HepG2 (cell line): Measurements from ENCODE around the gene LEPR. TPM values are rescaled to one million over a fixed set of nuclear protein-coding genes. Genes with fewer than 3 reads are reported as not detected.
A peak's percentile ranks its signal among the peaks of the same experiment; 100 is the strongest.

ENCODE experiments used
- FLYWCH1 ChIP-seq: sonication (generic); formaldehyde crosslinking; IDR thresholded peaks from 2 replicates; pipeline ENCODE4 v1.8.1; 2023; ENCODE audit warnings: mild to moderate bottlenecking, missing genetic modification reagents
- KMT2A ChIP-seq: sonication (generic); formaldehyde crosslinking; IDR thresholded peaks from 2 replicates; pipeline ENCODE4 v1.4.0; 2020; ENCODE audit warnings: missing genetic modification reagents
- MAFF ChIP-seq: IDR thresholded peaks from 2 replicates; pipeline ENCODE4 v1.6.1; 2011; ENCODE audit warnings: low read depth, low read length, improper control_type of control experiment
- MEIS2 ChIP-seq: sonication (generic); formaldehyde crosslinking; IDR thresholded peaks from 2 replicates; pipeline ENCODE4 v1.9.0; 2021; ENCODE audit warnings: mild to moderate bottlenecking, missing genetic modification reagents
- MIXL1 ChIP-seq: IDR thresholded peaks from 2 replicates; pipeline ENCODE4 v1.6.1; 2016
- MXD4 ChIP-seq: IDR thresholded peaks from 2 replicates; pipeline ENCODE4 v1.6.1; 2016; ENCODE audit warnings: mild to moderate bottlenecking, missing biosample characterization, missing genetic modification reagents
- NFRKB ChIP-seq: fragments of 450-650 bp; IDR thresholded peaks from 2 replicates; pipeline ENCODE4 v1.6.1; 2017
- NR2F6 ChIP-seq, 2 experiments: IDR thresholded peaks; 2 replicates each; pipeline ENCODE4 v1.6.1; 2016; ENCODE audit warnings: antibody characterized with exemption in 1 of 2, mild to moderate bottlenecking in 1 of 2
- REXO4 ChIP-seq: sonication (generic); formaldehyde crosslinking; IDR thresholded peaks from 2 replicates; pipeline ENCODE4 v1.8.0; 2022; ENCODE audit warnings: missing genetic modification reagents, mild to moderate bottlenecking, borderline replicate concordance
- RORA ChIP-seq: sonication (generic); formaldehyde crosslinking; IDR thresholded peaks from 2 replicates; pipeline ENCODE4 v1.5.0; 2020; ENCODE audit warnings: mild to moderate bottlenecking, missing genetic modification reagents, moderate library complexity
- SAFB2 ChIP-seq: sonication (generic); formaldehyde crosslinking; IDR thresholded peaks from 2 replicates; pipeline ENCODE4 v1.5.1; 2020; ENCODE audit warnings: missing genetic modification reagents, low read depth, mild to moderate bottlenecking, borderline replicate concordance
- SMAD1 ChIP-seq: sonication (generic); formaldehyde crosslinking; IDR thresholded peaks from 2 replicates; pipeline ENCODE4 v1.4.0; 2020; ENCODE audit warnings: missing genetic modification reagents, low read depth, mild to moderate bottlenecking, borderline replicate concordance
- SMAD3 ChIP-seq: sonication (generic); formaldehyde crosslinking; IDR thresholded peaks from 2 replicates; pipeline ENCODE4 v1.4.0; 2020; ENCODE audit warnings: missing genetic modification reagents
- TP53 ChIP-seq: sonication (generic); formaldehyde crosslinking; conservative IDR thresholded peaks from 2 replicates; pipeline ENCODE4 v1.4.0; 2020; ENCODE audit warnings: missing genetic modification reagents
- U2AF2 ChIP-seq: fragments of 200-400 bp; formaldehyde crosslinking; IDR thresholded peaks from 2 replicates; pipeline ENCODE4 v1.6.1; 2017; ENCODE audit warnings: low read depth, mild to moderate bottlenecking, low read length
- ZFP36L2 ChIP-seq: sonication (generic); formaldehyde crosslinking; IDR thresholded peaks from 2 replicates; pipeline ENCODE4 v1.4.0; 2020; ENCODE audit warnings: missing genetic modification reagents
- ZNF10 ChIP-seq: sonication (generic); formaldehyde crosslinking; IDR thresholded peaks from 2 replicates; pipeline ENCODE4 v1.4.0; 2020; ENCODE audit warnings: mild to moderate bottlenecking, low read depth, missing genetic modification reagents, borderline replicate concordance
- ZNF101 ChIP-seq: sonication (generic); formaldehyde crosslinking; IDR thresholded peaks from 2 replicates; pipeline ENCODE4 v1.4.0; 2020; ENCODE audit warnings: mild to moderate bottlenecking, low read depth, missing genetic modification reagents, borderline replicate concordance
- ZNF180 ChIP-seq: sonication (generic); formaldehyde crosslinking; IDR thresholded peaks from 2 replicates; pipeline ENCODE4 v1.4.0; 2020; ENCODE audit warnings: low read depth, missing genetic modification reagents, borderline replicate concordance
- ZSCAN31 ChIP-seq: sonication (generic); formaldehyde crosslinking; IDR thresholded peaks from 2 replicates; pipeline ENCODE4 v1.5.0; 2020; ENCODE audit warnings: low read depth, mild to moderate bottlenecking, missing genetic modification reagents
- polyA plus RNA-seq, 8 experiments: library from polyadenylated mRNA; depleted of rRNA in 3 of 8; stranded (reverse) in 7 of 8; unstranded in 1 of 8; fragments of >200 nt; fragmentation: Illumina TruSeq in 4 of 8; extraction: Trizol in 4 of 8; gene quantifications; 2 replicates each; pipeline versions ENCODE4 v1.2.1 to v1.2.3, GENCODE V29; 2011 to 2016; ENCODE audit warnings: low read depth in 4 of 8, missing spikeins in 1 of 8, mixed read lengths in 1 of 8; ENCODE audit not compliant: insufficient read depth in 1 of 8
- total RNA-seq, 5 experiments: library from RNA; depleted of rRNA; stranded (reverse); fragments of >200 nt; fragmentation: Illumina TruSeq; extraction: Trizol; gene quantifications; 2 replicates each; pipeline ENCODE4 v1.2.3, GENCODE V29; 2016; ENCODE audit warnings: low read depth in 1 of 5
- TF ChIP-seq, protein P1 (sequence below): sonication (generic); formaldehyde crosslinking; IDR thresholded peaks from 2 replicates; pipeline ENCODE4 v1.8.1; 2022; ENCODE audit warnings: low read depth, mild to moderate bottlenecking, missing genetic modification reagents
- TF ChIP-seq, protein P2 (sequence below): sonication (generic); formaldehyde crosslinking; IDR thresholded peaks from 2 replicates; pipeline ENCODE4 v1.5.0; 2020; ENCODE audit warnings: mild to moderate bottlenecking, missing genetic modification reagents
- TF ChIP-seq, protein P3 (sequence below): IDR thresholded peaks from 2 replicates; pipeline ENCODE4 v1.6.1; 2018; ENCODE audit warnings: missing genetic modification reagents, mild to moderate bottlenecking, missing compliant biosample characterization
- TF ChIP-seq, protein P4 (sequence below): sonication (generic); formaldehyde crosslinking; IDR thresholded peaks from 2 replicates; pipeline ENCODE4 v1.5.1; 2020; ENCODE audit warnings: missing genetic modification reagents, mild to moderate bottlenecking, borderline replicate concordance

Gene LEPR
- total and polyA plus RNA-seq, 2 of the 13 experiments (the other 11 are each of a cell fraction or from before 2014, with no cell fraction given) = 0.60 to 1.7 TPM

DNA sequence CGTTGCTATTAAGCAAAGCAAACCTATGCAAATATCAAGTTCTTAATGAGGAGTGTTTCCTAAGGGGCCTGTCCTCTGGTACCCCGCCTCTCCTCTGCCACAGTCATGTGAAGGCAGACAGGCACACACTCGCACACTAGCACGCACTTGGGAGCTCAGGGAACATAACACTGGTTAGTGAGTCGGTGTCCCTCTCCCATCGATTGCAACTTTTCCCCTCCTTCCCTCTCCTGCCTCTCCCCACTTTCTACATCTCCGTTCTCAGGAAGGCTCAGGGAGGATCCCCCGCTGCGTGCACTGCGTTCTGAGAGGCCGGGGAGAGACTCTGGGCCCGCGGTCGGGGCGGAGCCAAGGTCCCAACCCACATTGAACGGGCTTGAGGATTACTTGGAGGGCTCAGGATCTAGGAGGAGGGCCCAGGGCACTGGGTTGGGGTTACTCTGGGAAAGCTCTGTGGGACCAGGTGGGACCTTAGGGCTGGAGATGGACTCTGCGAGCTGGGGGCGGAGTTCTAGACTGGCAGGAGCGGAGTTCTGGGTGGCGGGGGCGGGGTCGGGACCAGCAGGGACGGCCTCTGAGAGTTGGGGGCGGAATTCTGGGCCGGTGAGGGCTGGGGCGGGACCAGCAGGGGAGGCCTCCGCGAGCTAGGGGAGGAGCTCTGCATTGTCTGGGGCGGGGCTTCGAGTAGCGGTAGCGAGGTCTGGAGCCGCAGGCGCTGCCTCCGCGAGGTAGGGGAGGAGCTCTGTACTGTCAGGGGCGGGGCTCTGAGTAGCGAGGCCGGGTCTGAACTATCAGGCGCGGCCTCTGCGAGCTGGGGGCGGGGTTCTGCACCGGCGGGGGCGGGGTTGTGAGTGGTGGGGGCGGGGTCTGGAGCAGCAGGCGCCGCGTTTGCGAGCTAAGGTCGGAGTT, 533 bp upstream of the LEPR start (continued):
- TF ChIP-seq ZFP36L2 (CRISPR knock-in tag) (no peak), MAFF (no peak), MIXL1 (CRISPR knock-in tag) (no peak), FLYWCH1 (CRISPR knock-in tag) (no peak), ZNF101 (CRISPR knock-in tag) (no peak), SAFB2 (peak; percentile 71; the same call in 1 of the 2 replicates), SMAD1 (CRISPR knock-in tag) (no peak), ZNF180 (CRISPR knock-in tag) (no peak), REXO4 (CRISPR knock-in tag) (no peak), SMAD3 (CRISPR knock-in tag) (no peak), ZSCAN31 (CRISPR knock-in tag) (peak; percentile 42; the same call in 1 of the 2 replicates), NR2F6 (IDR thresholded peaks at IDR 0.05) (no peak), NR2F6 (CRISPR knock-in tag; IDR thresholded peaks at IDR 0.05) (no peak), KMT2A (CRISPR knock-in tag) (no peak), MXD4 (CRISPR knock-in tag) (0 out of 2 replicates have a peak, but pooled peaks have one; percentile 24), TP53 (CRISPR knock-in tag) (no peak), MEIS2 (CRISPR knock-in tag) (no peak), U2AF2 (no peak), ZNF10 (CRISPR knock-in tag) (no peak), NFRKB (no peak), RORA (CRISPR knock-in tag) (no peak)
- TF ChIP-seq, protein P1, sequence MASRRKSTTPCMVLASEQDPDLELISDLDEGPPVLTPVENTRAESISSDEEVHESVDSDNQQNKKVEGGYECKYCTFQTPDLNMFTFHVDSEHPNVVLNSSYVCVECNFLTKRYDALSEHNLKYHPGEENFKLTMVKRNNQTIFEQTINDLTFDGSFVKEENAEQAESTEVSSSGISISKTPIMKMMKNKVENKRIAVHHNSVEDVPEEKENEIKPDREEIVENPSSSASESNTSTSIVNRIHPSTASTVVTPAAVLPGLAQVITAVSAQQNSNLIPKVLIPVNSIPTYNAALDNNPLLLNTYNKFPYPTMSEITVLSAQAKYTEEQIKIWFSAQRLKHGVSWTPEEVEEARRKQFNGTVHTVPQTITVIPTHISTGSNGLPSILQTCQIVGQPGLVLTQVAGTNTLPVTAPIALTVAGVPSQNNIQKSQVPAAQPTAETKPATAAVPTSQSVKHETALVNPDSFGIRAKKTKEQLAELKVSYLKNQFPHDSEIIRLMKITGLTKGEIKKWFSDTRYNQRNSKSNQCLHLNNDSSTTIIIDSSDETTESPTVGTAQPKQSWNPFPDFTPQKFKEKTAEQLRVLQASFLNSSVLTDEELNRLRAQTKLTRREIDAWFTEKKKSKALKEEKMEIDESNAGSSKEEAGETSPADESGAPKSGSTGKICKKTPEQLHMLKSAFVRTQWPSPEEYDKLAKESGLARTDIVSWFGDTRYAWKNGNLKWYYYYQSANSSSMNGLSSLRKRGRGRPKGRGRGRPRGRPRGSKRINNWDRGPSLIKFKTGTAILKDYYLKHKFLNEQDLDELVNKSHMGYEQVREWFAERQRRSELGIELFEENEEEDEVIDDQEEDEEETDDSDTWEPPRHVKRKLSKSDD (CRISPR knock-in tag) = no peak
- TF ChIP-seq, protein P2, sequence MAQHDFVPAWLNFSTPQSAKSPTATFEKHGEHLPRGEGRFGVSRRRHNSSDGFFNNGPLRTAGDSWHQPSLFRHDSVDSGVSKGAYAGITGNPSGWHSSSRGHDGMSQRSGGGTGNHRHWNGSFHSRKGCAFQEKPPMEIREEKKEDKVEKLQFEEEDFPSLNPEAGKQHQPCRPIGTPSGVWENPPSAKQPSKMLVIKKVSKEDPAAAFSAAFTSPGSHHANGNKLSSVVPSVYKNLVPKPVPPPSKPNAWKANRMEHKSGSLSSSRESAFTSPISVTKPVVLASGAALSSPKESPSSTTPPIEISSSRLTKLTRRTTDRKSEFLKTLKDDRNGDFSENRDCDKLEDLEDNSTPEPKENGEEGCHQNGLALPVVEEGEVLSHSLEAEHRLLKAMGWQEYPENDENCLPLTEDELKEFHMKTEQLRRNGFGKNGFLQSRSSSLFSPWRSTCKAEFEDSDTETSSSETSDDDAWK (CRISPR knock-in tag) = no peak
- TF ChIP-seq, protein P3, sequence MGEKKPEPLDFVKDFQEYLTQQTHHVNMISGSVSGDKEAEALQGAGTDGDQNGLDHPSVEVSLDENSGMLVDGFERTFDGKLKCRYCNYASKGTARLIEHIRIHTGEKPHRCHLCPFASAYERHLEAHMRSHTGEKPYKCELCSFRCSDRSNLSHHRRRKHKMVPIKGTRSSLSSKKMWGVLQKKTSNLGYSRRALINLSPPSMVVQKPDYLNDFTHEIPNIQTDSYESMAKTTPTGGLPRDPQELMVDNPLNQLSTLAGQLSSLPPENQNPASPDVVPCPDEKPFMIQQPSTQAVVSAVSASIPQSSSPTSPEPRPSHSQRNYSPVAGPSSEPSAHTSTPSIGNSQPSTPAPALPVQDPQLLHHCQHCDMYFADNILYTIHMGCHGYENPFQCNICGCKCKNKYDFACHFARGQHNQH (CRISPR knock-in tag) = peak; percentile 24; the same call in 1 of the 2 replicates
- TF ChIP-seq, protein P4, sequence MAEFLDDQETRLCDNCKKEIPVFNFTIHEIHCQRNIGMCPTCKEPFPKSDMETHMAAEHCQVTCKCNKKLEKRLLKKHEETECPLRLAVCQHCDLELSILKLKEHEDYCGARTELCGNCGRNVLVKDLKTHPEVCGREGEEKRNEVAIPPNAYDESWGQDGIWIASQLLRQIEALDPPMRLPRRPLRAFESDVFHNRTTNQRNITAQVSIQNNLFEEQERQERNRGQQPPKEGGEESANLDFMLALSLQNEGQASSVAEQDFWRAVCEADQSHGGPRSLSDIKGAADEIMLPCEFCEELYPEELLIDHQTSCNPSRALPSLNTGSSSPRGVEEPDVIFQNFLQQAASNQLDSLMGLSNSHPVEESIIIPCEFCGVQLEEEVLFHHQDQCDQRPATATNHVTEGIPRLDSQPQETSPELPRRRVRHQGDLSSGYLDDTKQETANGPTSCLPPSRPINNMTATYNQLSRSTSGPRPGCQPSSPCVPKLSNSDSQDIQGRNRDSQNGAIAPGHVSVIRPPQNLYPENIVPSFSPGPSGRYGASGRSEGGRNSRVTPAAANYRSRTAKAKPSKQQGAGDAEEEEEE (CRISPR knock-in tag) = no peak
